HepG2 (cell line): ENCODE results near the gene NCF2. TPM values are rescaled to one million over a fixed set of nuclear protein-coding genes. Genes with fewer than 3 reads are reported as not detected.
A peak's percentile ranks its signal among the peaks of the same experiment; 100 is the strongest.

Experiments
- ARHGAP35 ChIP-seq: sonication (generic); formaldehyde crosslinking; IDR thresholded peaks from 2 replicates; pipeline ENCODE4 v1.9.0; 2022; ENCODE audit warnings: mild to moderate bottlenecking, inconsistent platforms, moderate library complexity, missing genetic modification reagents, borderline replicate concordance
- DMAP1 ChIP-seq: IDR thresholded peaks from 2 replicates; pipeline ENCODE4 v1.6.1; 2016
- DRAP1 ChIP-seq: IDR thresholded peaks from 2 replicates; pipeline ENCODE4 v1.6.1; 2016; ENCODE audit warnings: missing genetic modification reagents, missing compliant biosample characterization
- IRF2 ChIP-seq: IDR thresholded peaks from 2 replicates; pipeline ENCODE4 v1.6.1; 2018; ENCODE audit warnings: missing genetic modification reagents, missing compliant biosample characterization
- MAZ ChIP-seq, 2 experiments: sonication (generic) in 1 of 2; formaldehyde crosslinking in 1 of 2; IDR thresholded peaks; 2 replicates each; pipeline versions ENCODE4 v1.5.0 to v1.6.1; 2012 to 2020; ENCODE audit warnings: low read depth in 2 of 2, mild to moderate bottlenecking in 2 of 2, borderline replicate concordance in 1 of 2, improper control_type of control experiment in 1 of 2, low read length in 1 of 2, missing genetic modification reagents in 1 of 2, moderate library complexity in 1 of 2
- PAX8 ChIP-seq: sonication (generic); formaldehyde crosslinking; IDR thresholded peaks from 2 replicates; pipeline ENCODE4 v1.8.0; 2022; ENCODE audit warnings: mild to moderate bottlenecking, missing genetic modification reagents, borderline replicate concordance
- RCOR2 ChIP-seq: IDR thresholded peaks from 2 replicates; pipeline ENCODE4 v1.6.1; 2016; ENCODE audit warnings: missing biosample characterization, missing genetic modification reagents
- SNAI1 ChIP-seq: sonication (generic); formaldehyde crosslinking; IDR thresholded peaks from 2 replicates; pipeline ENCODE4 v1.5.0; 2020; ENCODE audit warnings: mild to moderate bottlenecking, missing genetic modification reagents, borderline replicate concordance
- TAF1 ChIP-seq: sonication (generic); formaldehyde crosslinking; IDR thresholded peaks from 2 replicates; pipeline ENCODE4 v1.4.0; 2020; ENCODE audit warnings: missing genetic modification reagents
- ZNF18 ChIP-seq: sonication (generic); formaldehyde crosslinking; IDR thresholded peaks from 2 replicates; pipeline ENCODE4 v1.8.0; 2022; ENCODE audit warnings: mild to moderate bottlenecking, missing genetic modification reagents; ENCODE audit not compliant: insufficient replicate concordance
- ZNF609 ChIP-seq: sonication (generic); formaldehyde crosslinking; IDR thresholded peaks from 2 replicates; pipeline ENCODE4 v1.4.0; 2020; ENCODE audit warnings: mild to moderate bottlenecking, missing genetic modification reagents, borderline replicate concordance
- ZSCAN9 ChIP-seq: IDR thresholded peaks from 2 replicates; pipeline ENCODE4 v1.6.1; 2016; ENCODE audit warnings: borderline replicate concordance
- polyA plus RNA-seq, 8 experiments: library from polyadenylated mRNA; depleted of rRNA in 3 of 8; stranded (reverse) in 7 of 8; unstranded in 1 of 8; fragments of >200 nt; fragmentation: Illumina TruSeq in 4 of 8; extraction: Trizol in 4 of 8; gene quantifications; 2 replicates each; pipeline versions ENCODE4 v1.2.1 to v1.2.3, GENCODE V29; 2011 to 2016; ENCODE audit warnings: low read depth in 4 of 8, missing spikeins in 1 of 8, mixed read lengths in 1 of 8; ENCODE audit not compliant: insufficient read depth in 1 of 8
- total RNA-seq, 5 experiments: library from RNA; depleted of rRNA; stranded (reverse); fragments of >200 nt; fragmentation: Illumina TruSeq; extraction: Trizol; gene quantifications; 2 replicates each; pipeline ENCODE4 v1.2.3, GENCODE V29; 2016; ENCODE audit warnings: low read depth in 1 of 5
- TF ChIP-seq, protein P1 (sequence below): sonication (generic); formaldehyde crosslinking; IDR thresholded peaks from 2 replicates; pipeline ENCODE4 v1.4.0; 2020; ENCODE audit warnings: low read depth, mild to moderate bottlenecking, missing genetic modification reagents
- TF ChIP-seq, protein P2 (sequence below): IDR thresholded peaks from 2 replicates; pipeline ENCODE4 v1.4.0; 2020; ENCODE audit warnings: mild to moderate bottlenecking, missing genetic modification reagents

The NCF2 gene
- total and polyA plus RNA-seq, 2 of the 13 experiments (the other 11 are each of a cell fraction or from before 2014, with no cell fraction given), result 0.18 to 0.46 TPM

DNA sequence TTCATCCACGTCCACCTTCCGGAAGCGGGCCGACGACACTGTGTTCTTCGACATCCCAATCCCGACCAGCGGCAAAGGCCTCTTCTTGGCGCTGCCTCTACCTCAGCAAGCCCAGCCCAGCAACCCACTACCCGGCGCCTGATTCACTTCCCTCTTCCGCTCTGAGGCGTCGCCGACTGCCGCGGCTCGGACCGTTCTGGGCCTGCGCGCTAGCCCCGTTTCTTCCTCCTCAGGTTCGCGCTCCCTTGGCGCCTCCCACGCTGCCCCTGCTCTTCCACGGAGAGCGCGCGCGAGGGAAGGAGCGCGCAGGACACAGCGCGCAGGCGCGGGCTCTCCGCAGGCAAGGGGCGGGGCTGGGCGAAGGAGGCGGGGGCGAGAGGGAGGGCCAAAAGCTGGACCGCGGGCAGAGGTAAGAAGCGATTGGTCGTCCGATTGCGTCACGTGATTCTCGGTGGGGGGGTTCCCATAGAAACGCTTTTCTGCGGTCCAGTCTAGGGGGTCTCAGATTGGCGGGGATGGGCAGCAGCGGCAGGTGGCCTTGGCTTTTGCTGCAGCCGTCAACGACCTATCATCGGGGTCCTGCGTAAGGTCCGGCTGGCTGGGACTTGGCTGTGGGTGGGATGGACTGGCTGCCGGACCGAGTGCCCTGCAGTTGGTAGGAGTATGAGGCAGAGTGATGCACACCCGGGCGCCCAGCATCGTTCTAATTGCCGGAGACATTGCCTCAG is 45.5 kb upstream of the NCF2 start, which contains the start of gene ARPC5 (continued):
- TF ChIP-seq, protein P1, sequence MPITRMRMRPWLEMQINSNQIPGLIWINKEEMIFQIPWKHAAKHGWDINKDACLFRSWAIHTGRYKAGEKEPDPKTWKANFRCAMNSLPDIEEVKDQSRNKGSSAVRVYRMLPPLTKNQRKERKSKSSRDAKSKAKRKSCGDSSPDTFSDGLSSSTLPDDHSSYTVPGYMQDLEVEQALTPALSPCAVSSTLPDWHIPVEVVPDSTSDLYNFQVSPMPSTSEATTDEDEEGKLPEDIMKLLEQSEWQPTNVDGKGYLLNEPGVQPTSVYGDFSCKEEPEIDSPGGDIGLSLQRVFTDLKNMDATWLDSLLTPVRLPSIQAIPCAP (CRISPR knock-in tag), result no peak
- TF ChIP-seq ZSCAN9 (CRISPR knock-in tag), result peak; percentile 3; the same call in 1 of the 2 replicates
- TF ChIP-seq MAZ (IDR thresholded peaks at IDR 0.05; ENCODE audit: borderline replicate concordance, low read depth, low read length), result peak; percentile 92
- no peak; the same call in 1 of the 2 replicates for TF ChIP-seq MAZ (CRISPR knock-in tag; IDR thresholded peaks at IDR 0.05; ENCODE audit: low read depth)
- TF ChIP-seq, protein P2, sequence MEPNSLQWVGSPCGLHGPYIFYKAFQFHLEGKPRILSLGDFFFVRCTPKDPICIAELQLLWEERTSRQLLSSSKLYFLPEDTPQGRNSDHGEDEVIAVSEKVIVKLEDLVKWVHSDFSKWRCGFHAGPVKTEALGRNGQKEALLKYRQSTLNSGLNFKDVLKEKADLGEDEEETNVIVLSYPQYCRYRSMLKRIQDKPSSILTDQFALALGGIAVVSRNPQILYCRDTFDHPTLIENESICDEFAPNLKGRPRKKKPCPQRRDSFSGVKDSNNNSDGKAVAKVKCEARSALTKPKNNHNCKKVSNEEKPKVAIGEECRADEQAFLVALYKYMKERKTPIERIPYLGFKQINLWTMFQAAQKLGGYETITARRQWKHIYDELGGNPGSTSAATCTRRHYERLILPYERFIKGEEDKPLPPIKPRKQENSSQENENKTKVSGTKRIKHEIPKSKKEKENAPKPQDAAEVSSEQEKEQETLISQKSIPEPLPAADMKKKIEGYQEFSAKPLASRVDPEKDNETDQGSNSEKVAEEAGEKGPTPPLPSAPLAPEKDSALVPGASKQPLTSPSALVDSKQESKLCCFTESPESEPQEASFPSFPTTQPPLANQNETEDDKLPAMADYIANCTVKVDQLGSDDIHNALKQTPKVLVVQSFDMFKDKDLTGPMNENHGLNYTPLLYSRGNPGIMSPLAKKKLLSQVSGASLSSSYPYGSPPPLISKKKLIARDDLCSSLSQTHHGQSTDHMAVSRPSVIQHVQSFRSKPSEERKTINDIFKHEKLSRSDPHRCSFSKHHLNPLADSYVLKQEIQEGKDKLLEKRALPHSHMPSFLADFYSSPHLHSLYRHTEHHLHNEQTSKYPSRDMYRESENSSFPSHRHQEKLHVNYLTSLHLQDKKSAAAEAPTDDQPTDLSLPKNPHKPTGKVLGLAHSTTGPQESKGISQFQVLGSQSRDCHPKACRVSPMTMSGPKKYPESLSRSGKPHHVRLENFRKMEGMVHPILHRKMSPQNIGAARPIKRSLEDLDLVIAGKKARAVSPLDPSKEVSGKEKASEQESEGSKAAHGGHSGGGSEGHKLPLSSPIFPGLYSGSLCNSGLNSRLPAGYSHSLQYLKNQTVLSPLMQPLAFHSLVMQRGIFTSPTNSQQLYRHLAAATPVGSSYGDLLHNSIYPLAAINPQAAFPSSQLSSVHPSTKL (CRISPR knock-in tag), result peak; percentile 36; the same call in 1 of the 2 replicates
- peak; percentile 55 for TF ChIP-seq ZNF18 (CRISPR knock-in tag)
- TF ChIP-seq ZNF609, result 0 out of 2 replicates have a peak, but pooled peaks have one; percentile 18
- TF ChIP-seq RCOR2 (CRISPR knock-in tag), result 0 out of 2 replicates have a peak, but pooled peaks have one; percentile 18
- TF ChIP-seq SNAI1, result peak; percentile 61; the same call in 1 of the 2 replicates
- peak; percentile 21; the same call in 1 of the 2 replicates for TF ChIP-seq ARHGAP35 (CRISPR knock-in tag)
- 0 out of 2 replicates have a peak, but pooled peaks have one; percentile 21 for TF ChIP-seq DRAP1 (CRISPR knock-in tag)
- TF ChIP-seq PAX8 (CRISPR knock-in tag), result 0 out of 2 replicates have a peak, but pooled peaks have one; percentile 47
- peak; percentile 76 for TF ChIP-seq TAF1 (CRISPR knock-in tag)
- TF ChIP-seq DMAP1 (CRISPR knock-in tag), result peak; percentile 66; the same call in 1 of the 2 replicates
- no peak for TF ChIP-seq IRF2 (CRISPR knock-in tag)
